HG02938 (cell line): ENCODE measurements around the gene BEAN1.

Experiments used
- ATAC-seq: cut with Tn5 transposase; IDR thresholded peaks from one replicate; pipeline ENCODE4 v1.9.1; 2021; ENCODE audit warnings: mild to moderate bottlenecking, moderate library complexity; ENCODE audit not compliant: unreplicated experiment

BEAN1 gene

DNA sequence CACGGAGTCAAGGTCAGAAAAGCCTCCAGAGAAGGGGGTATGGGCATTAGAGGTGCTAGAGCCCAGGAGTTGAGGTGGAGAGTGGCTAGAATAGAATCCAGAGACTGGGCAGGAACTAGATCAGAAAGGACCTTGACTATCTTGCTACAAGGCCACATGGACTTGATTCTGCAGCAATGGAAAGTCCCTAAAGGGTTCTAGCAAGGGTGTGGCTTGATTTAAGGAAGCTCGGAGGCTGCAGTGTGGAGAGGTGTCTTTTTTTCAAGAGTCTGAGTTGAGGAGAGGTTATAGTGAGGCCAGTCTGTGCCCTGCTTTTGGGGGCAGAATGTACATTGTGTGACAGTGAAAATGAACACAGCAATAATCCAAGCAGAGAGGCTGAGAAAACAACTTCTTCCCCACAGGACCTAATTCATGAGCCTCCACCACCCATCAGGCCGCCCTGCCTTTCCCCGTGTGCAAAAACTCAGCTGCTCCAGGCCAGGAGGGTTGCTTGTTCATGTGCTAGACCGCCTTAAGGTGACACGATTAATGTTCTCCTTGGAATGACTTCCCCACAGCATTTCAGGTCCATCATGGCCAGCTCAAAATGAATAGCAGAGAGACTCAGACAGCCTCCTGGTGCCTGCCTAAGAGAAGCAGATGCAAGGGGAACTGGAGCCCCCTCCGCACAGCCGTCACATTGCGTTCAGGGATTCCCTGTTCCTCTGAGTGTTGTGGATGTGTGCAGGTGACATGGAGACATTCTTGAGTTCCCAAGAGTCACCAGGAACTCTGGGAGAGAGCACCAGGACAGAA is 8.7 kb upstream of the BEAN1 start:
- no peak for ATAC-seq

GRCh38 chr16:66419527-66419926 is 7.6 kb upstream of the BEAN1 start:
- ATAC-seq: no peak

DNA sequence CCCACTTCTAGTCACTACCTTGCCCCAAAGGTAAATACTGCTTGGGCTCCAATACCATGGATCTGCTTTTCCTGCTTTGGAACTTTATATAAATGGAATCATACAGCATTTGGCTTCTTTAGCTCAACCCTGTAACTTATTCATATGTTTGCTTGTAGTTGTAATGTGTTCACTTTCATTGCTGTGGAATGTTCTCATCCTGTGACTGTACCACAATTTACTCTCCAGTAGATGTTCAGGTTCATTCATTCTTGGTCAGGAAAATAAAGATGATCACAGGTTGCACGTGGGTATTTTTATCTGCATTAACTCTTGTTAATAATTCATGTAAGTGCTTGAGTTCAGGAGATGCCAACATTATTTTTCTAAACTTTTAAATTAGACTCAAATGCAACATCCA is 6.7 kb upstream of the BEAN1 start:
- no peak for ATAC-seq

DNA sequence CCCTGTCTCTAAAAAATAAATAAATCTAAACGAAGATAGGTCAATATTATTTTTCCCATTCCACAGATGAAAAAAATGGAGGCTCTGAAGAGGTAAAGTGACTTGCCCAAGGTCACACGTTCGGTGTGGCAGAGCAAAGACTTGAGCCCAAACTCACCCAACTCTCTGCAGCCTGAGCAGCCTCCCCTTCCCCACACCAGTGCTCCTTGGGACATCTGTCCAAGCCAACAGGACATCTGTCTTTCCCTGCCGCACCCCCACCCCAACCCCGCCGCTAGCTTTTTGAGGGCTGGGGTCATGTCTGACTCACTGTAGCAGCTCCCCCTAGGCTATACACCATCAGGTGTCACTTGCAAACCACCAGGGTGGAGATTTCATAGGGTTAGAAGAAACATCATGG is 5.2 kb upstream of the BEAN1 start:
- ATAC-seq: no peak

GRCh38 chr16:66422366-66422765 is 4.7 kb upstream of the BEAN1 start:
- ATAC-seq: no peak

GRCh38 chr16:66423177-66423576 is 3.9 kb upstream of the BEAN1 start:
- ATAC-seq: no peak

GRCh38 chr16:66425651-66426050 is 1.4 kb upstream of the BEAN1 start:
- no peak for ATAC-seq

- no peak for ATAC-seq
Measured at GRCh38 chr16:66426112-66427035, 721 bp upstream of the BEAN1 start.

DNA sequence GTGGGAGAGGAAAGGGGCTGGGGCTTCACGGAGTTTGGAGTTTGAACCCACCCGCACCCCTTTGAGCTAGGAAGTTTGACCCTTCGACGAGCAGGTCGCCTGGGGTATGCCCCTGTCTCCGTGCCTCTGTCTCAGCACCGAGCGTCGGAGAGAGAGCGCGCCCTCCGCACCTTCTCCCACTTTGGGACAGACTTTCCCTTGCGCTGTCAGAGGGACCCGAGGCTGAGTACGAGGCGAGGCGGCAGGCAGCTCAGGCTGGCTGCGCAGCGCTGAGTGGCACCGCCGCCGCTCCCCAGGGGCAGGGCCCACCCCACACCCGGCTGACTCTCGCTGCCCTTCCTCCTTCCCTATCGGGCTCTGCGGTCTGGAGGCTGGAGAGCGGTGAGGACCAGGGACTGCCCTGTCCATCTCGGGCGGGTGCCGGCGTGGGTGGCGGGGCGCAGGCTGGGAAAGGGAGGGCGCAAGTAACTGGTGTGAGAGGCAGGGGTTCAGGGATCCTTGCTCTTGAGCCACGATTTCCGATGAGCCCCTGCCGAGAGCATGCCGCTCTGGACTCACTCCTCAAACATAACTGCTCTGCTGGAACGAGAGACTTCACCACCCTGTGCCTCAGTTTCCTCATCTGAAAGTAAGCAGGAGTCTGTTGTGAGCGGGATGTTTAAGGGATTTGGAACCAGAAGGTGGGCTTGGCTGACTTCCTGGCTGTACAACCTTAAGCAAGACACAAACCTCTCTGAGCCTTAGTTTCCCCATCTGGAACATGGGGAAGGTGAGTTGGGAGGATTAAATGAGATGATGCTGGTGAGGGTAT is 981 bp downstream of the BEAN1 start:
- ATAC-seq: no peak

DNA sequence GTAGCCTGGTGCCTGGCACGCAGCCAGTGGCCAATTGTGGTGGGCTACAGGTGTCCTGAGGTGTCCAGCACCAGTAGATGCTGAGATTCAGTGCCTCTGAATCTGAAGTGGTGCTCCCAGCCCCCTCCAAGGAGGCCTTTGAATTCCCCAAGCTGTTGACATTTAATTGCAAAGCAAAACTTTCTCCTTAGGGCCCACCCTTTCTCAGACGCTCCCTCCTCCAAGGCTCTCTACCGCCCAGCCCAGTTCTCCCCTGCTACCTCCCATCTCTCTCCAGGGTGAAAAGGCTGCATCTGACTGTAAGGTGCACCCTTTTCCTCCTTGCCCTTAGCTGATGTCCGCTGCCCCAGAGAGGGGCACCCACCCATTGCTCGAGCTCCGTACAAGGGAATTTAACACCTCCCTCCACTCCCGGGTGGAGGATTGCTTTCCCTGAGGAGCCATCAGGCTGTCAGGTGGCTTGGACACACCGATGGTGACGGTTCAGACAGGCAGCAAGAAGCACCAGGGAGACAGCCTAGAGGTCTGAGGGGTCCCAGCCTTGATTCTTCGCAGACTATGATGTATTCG is 1.7 kb downstream of the BEAN1 start:
- ATAC-seq: no peak

DNA sequence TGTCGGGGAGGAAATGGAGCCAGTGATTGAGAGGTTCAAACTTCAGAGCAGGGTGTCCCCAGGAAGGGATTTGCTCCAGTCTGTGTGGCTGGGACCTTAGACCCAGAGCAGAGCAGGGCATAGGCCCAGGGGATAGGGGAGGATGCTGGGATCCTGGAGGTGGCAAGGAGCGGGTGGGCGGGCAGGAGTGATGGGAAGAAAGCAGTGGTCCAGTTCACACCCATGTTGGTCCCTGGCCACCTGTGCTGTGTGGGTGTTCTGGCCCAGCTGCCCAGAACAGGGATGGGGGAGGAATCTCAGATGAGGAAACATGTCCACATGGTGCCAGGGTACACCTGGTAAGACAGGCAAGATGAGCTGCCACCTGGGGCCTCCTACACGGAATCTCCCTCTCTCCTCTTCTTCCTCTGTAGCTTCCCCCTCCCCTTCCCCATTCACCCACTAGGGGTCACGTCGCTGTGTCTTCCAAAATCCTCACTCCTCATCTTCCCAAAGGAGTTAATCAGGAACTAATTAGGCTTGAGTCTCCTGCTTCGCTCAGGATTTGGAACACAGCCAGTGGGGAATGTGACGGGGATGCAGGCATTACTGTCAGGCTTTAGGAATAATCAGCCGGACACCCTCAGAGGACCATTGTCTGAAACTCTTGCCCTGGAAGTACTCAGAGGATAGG is 2.3 kb downstream of the BEAN1 start:
- no peak for ATAC-seq

- no peak for ATAC-seq
Measured at GRCh38 chr16:66430214-66430613, 3.1 kb downstream of the BEAN1 start.

DNA sequence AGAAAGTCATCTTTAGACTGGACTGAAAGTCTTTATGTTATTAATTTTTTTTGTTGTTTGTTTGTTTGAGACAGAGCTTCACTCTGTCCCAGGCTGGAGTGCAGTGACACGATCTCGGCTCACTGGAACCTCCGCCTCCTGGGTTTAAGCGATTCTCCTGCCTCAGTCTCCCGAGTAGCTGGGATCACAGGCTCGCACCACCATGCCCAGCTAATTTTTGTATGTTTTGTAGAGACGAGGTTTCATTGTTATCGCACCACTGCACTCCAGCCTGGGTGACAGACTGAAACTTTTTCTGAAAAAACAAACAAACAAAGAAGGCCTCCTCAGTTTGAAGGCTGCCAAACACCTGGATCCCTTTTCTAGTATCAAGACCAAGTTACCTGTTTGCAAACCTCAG is 4.7 kb downstream of the BEAN1 start:
- ATAC-seq: no peak

DNA sequence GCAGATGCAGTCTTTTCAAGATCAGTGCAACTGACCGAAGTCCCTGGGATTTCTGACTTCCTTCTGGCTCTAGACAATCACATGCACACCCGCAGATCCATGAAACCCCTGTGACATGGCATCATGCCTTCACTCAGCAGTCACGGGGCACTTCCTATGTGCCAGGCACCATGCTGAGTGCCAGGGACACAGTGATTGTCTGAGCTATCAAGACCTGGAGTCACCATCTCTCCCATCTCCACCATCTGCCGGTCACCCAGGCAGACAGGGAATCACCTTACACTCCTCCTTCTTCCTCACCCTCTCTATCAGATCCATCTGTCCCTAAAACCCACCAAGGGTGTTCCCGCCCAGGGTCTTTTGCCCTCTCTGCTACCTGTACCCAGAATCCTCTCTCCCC is 5.3 kb downstream of the BEAN1 start:
- ATAC-seq: no peak

GRCh38 chr16:66434619-66435430 is 7.7 kb downstream of the BEAN1 start:
- no peak for ATAC-seq

- ATAC-seq: no peak
Measured at GRCh38 chr16:66435896-66436295, 8.8 kb downstream of the BEAN1 start.

DNA sequence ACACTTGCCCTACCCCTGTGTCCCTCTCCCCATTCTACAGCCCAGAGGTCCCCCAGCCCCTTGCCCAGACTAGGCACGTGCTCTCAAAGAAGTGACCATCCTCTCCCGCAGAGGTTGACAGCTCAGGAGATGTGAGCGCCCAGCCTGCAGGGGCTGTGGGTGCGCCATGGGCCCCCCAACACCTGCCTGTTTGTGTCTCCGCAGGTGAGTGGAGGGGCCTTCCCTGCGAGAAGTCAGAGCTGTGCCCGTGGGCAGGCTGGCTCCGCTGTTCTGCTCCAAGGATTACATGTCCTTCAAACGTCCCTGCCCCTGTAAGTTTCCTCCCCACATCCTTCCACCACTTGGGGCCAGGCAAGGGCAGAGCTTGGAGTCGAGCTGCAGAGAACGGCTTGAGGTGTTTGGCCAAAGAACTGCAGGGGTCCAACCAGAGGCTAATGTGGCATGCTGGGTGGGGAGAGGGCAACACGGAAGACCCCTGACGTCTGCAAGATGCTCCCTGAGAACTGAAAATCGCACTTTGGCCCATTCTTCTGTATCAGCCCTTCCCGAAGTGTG is 10.4 kb downstream of the BEAN1 start:
- ATAC-seq: no peak

- ATAC-seq: no peak
Measured at GRCh38 chr16:66438536-66438935, 11.4 kb downstream of the BEAN1 start.

GRCh38 chr16:66439051-66439730 is 12.1 kb downstream of the BEAN1 start:
- ATAC-seq: no peak
